Astrocyte (in vitro differentiated cells and primary cell): ENCODE measurements around the gene POU3F2.

ENCODE experiments used
- CTCF ChIP-seq: IDR thresholded peaks from 2 replicates; pipeline ENCODE4 v1.5.1; 2011; ENCODE audit warnings: low read depth, mild to moderate bottlenecking, inconsistent platforms, low read length, moderate library complexity; ENCODE audit not compliant: insufficient read depth
- EZH2 ChIP-seq: IDR thresholded peaks from 2 replicates; pipeline ENCODE4 v1.6.1; 2012; ENCODE audit warnings: mild to moderate bottlenecking, low read length, inconsistent platforms; ENCODE audit not compliant: insufficient read depth

- TF ChIP-seq CTCF (no peak), EZH2 (no peak)
Measured at GRCh38 chr6:98830146-98830545, 4.2 kb upstream of the POU3F2 start.
